ENCODE data around the gene C11orf71.

Gene C11orf71

DNA sequence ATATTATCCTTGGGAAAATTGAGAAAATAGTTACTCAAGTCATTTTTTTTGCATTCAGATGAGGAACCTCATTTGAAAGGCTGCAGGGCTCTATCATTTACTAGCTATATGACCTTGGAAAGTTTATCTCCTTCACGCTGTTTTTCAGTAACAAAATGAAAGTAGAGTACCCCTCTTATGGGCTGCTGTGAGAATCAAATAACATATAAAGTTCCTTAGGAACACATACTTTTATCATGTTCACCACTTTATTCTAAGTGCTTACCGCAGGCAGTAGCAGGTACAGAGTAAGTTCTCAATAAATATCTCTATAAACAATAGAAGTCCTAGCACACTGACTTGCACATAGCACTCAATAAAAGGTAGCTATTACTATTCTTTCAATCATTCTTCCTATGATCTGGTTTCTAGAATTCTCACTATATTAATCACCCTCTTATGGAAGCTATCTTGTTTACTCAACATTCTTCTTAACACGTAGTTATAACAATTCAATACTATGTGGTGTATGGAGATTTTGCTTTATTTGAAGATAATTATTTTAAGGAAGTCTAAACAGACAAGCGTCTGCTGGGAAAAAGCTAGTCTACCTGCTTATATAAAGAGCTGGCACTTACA lies 1.9 kb downstream of the C11orf71 start:
- no peak for DNase-seq

DNA sequence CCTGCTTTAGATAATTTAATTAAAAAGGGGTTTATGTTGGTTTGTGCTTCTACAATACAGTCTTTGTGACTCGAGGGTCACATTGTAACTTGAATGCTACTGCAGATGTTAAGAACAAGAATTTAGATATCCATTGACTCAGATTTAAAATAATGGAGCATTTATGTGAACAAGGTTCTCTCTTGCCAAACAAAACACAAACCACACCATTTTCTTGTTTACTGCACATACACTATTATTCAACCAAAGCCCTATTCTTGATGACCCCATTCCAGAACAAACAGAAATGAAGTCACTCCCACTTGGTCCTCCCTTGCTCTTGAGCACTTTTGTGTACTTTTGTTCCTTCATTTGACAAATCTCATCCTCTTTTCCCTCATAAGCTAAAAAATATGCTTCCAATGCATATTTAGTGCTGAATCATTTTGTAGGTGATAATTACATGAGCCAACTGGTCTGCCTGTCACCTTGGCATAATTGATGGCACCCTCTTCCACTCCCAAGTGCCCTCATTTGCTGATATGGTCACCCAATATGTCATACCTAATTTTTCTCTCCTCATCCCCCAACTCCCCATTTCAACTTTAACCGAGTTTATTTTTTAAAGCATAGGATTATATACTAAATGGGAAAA lies 2.8 kb downstream of the C11orf71 start:
- no peak for DNase-seq

DNA sequence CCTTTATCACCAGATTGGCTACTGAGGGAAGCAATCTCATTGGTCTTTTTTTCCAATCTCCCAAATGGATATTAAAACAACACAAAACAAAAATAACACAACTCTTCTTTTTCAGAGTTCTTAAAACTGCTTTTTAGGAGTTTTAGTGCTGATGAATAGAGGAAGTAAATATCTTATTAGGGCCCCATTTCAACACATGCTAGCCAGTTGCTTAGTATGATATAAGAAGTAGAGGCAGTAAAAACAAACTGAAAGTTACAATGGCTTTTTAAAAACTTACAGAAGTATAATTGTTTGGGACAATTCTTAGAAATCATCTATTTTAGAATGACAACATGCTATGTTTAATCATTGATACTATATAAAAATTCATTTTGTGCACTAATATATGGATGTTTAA lies 3.4 kb downstream of the C11orf71 start:
- no peak for DNase-seq

DNA sequence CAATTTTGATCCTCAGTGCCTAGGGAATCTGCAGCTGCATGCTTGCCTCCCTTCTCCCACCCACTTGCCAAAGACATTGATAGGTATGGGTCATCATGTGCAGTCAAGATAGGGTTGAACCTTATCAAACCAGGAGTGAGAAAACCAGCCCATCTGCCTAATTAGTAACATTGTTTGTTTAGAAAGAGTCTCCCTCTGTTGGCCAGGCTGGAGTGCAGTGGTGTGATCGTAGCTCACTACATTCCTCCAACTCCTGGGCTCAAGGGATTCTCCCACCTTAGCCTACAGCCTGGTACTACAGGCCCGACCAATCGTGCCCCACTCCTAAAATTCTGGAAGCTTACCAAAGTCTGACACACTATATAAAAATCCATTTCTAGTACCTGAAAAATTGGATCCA lies 4.6 kb downstream of the C11orf71 start:
- DNase-seq, result no peak

DNA sequence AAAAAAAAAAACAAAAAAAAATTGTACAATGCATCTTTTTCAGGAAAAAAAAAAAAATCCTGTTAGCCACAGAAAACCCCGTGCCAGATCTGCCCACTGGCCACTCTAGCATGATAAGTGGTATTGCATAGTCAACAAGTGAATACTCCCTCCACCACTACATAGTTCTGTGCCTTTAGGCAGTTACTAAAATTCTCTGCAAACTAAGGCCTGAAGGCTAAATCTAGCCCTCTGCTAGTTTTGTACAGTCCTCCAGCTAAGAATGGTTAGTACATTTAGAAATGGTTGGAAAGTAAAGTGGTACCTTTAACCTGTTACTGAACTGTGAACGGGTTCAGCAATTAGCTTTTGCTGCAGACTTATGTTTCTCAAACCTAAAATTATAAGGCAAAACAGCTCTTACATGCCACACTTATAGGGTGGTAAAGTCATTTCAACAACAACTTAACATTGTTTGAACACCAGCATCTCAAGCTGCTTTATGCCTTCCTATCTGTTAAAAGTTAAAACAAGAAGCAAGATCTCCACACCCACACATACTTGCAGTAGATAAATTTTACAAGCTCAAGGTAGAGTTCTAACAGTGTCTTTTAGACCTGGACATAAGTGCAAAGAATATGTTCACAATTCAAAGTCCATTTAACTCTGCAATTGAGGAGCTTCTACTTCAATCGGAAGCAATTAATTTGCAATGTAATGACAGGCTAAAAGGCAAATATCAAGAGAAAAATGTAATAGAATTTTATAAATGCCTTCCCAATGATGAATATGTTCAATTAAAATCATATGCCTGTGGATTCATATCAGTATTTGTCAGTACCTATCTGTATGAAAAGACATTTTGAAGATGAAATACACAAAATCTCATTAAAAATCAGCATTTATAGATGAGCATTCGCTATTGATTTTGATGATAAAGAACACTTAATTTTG lies 7.3 kb downstream of the C11orf71 start:
- no peak for DNase-seq

DNA sequence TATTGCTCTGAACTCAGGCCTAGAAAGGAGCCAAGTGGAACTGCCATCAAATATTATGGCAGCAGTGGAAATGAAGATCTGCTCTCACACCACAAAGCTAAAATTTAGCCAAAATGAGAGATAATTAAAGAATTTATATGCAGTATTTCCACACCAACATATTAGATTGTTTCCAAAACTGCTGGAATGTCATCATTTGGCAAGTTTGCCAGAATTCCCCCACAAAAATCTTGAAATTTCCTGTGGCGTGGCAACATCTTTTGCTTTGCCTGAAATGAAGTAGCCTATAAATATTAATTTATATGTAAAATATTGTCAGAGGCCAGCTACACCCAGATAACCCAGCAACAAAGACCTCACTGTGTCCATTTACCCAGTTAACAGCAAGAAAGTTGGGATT lies 13.8 kb downstream of the C11orf71 start:
- no peak for DNase-seq

DNA sequence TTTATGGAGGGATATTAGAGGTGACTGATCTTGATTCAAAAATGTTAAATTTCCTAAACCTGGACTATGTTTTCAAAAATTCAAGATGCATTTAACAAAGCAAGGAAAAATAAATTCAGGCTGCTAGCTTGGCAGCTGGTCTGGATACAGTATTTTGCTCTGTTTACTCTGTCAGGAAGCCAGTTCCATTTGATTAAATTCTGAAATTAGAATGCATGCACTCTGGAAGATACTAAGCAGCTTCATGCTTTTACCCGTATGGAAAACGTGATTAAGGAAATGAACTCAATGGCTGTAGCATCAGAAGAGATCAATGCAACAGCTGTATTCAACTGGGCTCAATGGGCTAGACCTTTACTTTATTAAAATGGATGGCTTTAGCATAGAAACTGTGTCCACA lies 14.2 kb downstream of the C11orf71 start:
- DNase-seq, result no peak

DNA sequence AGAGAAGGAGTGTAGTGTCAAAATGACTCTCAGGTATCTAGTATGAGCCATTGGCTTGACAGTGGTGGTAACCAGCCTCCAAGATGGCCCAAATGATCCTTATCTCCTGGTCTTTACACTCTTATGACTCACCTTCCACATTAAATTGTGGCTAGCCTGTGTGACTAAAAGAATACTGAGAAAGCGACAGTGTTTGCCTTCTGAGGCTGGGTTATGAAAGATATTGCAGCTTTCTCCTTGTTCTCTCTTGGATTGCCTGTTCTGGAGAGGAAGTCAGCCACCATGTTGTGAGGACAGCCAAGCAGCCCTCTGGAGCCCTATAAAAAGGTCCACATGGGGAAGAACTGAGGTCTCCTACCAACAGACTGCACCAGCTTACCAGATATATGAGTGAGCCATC lies 15.8 kb downstream of the C11orf71 start:
- no peak for DNase-seq

DNA sequence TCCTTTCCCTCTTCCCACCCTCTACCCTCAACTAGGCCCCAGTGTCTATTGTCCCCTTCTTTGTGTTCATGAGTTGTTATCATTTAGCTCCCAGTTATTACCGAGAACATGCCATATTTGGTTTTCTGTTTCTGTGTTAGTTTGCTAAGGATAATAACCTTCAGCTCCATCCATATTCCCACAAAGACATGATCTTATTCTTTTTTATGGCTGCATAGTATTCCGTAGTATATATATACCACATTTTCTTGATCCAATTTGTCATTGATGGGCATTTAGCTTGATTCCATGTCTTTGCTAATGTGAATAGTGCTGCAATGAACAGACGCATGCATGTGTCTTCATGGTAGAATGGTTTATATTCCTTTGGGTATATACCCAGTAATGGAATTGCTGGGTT lies 17.8 kb downstream of the C11orf71 start:
- no peak for DNase-seq

DNA sequence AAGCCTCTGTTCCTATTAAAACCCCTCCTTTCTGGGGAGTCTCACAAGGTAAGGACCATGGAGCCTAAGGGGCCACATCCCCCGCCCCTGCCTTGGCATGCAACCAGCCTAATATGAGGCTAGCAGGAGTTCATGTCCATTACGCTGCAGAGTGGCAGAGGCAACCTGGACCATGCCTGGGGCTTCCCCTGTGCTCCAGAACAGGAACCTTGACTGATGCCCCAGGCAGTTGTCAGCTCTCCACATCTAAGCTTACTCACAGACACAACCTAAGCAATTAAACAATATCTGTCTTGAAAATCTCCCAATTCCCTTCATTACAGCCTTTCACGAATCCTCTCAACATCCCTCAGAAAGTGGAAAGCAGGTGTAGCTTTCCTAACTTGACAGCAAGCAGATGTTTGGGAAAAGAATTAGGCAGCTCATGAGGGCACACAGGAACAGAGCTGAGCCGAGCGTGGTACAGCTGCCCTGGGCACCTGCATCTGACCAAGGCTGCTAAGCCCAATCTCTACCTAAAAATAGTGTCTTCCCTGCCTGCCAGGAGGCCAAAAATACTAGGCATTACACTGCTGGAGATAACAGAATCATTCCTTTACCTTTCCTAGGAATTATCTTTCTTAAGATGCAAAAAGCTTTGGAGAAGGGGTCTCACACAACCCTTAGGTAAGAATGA lies 20.8 kb downstream of the C11orf71 start:
- DNase-seq, result no peak

DNA sequence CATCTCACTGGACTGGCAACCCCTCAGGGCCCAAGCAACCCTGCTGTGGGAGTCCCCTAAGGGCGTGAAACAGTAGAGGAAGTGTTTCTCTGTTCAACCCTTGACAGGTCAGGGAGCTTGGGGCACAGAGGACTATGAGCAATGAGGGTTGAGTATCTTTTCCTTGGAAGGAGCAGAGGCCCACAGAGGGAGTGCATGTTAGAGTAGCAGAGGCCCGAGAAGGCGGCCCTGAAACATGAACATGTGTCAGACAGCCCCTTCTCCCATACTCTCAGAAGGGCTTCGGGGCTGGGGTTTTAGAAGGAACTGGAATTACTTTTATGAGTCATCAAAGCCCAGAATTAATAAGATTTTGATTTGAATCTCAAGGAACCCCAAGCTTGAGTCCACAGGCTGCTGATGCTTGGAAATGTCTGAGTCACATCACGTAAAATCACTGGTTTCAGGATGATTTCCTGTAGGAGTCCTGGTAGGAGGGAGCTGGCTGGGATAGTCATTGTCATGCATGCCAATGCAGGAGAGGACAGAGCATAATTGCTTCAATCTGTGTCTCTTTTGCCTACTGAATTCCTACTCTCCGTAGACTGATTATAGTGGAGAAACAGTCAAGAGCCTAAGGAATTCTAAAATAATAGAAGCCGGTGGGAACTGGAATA lies 22.6 kb downstream of the C11orf71 start:
- no peak for DNase-seq

DNA sequence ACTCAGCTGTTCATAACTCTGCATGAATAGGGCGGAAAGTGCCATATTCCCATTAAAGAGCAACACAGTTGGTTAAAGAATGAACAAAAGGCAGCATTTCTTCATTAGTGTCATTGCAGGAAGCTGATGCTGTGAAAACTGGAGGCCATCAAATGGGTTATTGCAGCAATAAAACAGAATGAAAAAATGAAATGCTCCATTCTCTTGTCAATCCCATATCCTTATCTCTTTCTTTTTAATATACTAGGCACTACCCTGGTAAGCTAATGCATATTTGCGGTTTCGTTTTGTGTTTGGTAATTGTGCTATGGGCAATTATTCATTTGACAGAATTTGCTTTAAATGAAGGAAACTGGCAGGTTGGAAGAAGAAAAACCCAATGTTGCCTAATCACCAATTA lies 25.3 kb downstream of the C11orf71 start:
- no peak for DNase-seq

DNA sequence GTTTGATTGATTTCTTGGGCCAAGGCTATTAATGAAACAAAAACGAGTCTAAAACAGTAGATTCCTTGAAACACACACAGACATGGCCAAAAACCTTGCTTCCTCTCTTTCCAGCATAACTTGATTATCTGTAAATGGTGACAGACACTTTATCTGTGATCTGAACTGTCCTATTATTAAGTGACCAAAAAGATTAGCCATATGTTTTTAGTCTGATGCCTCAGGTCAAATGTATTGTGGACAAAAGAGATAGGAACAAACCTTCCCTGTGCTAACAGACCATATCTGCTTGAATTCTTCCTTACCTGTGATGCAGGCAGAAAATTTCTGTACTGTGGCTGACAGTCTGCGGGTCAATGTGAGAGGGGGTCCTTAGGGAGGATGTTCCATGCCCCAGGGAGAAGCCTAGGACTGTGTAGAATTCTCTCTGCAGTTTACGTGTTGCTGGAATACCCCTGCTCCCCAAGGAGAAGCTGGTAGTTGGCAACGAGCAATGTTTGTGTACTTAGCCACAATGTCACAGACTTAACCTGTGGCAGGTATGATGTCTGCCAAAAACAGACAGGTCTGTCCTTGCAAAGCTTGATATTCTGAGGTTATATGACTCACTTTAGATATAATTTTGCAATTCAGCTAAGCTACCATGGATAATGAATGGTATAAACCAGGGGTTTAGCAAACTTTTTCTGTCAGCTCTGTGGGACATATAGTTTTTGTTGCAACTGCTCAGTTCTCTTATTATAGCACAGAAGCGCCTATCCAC lies 31.2 kb downstream of the C11orf71 start:
- no peak for DNase-seq

DNA sequence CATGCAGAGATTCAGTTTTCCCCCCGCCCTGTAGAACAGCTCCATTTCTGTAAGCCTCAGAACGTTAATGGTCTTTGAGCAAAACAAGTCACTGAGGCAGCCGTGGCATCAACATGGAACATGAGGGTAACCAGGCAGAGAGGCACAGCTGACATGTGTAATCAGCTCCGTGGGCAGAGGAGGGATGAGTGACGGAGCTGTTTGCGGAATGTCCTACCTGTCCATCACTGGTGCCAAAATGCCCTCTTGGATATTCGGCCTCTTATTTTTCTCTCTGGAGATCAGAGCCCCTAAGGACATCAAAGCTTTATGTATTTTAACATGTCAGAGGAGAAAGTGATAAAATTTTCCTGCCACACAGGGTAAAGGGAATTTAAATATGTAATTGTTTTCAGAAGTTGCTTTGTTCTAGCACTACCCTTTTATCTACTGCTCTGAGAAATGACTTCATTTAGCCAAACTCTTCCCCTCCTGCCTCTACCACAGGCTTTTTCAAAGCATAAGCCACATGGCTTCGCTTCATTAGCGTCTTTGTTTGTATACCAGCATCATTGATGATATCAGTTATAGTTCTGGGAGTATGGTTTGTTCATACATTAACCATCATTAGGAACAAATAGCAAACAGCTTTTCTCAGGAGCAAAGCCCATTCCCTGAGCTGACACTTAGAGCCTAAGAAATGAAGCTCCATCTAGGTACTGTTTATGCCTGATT lies 32.9 kb downstream of the C11orf71 start:
- DNase-seq, result no peak

DNA sequence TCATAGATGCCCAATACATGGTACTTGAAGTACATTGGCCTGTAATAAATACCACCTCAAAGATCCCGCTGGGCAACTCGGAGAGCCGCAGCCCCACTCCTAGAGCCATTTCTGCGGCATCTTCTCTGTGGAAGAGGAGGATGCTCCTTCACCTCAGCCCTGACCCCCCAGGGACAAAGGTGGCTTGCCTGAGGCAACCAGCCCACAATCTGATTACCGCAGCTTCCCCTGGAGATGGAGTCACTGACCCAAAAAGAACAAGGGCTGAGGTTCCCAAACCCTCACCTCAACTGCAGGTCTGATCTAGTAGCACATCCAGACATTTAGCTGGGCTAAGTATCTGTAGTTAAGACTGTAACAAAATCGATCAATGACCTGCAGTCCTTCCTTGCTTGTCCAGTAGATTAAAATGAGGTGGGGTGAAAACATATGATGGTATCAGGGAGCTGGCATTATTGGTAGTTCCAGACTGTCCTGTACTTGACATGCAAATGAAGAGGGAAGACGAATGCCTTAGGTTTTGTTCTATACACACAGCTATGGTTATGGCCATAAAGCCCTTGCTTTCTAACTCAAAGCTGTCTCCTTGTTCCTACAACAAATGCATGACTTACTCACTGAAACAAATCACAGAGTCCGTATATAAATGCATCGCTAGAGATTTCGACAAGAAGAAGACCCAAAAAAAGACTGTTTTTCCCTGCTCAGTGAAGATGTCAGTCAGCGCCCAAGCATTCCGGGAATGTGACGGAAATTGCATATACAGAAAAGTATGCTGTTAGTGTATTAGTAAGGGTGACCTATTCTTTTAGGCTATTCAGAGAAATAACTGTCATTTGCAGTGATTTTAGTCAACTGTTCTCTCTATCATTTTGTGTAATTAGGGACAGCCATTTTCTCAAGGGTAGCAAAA lies 33.7 kb downstream of the C11orf71 start:
- no peak for DNase-seq

DNA sequence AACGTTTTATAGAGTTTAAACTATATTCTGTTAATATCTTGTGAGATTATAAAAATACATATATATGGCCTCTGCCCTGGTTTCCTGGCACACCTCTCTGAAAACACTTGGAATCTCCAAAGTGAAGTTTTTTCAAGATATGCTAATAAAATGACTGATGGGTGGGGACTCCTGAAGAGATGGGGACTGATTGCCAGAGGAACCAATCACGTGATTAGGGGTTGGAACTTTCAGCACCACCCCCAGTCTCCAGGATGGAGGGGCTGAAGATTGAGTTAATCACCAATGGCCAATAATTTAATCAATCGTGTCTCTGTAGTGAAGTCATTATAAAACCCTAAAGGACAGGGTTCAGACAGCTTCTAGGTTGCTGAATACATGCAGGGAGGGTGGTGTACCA lies 37.4 kb downstream of the C11orf71 start:
- no peak for DNase-seq

DNA sequence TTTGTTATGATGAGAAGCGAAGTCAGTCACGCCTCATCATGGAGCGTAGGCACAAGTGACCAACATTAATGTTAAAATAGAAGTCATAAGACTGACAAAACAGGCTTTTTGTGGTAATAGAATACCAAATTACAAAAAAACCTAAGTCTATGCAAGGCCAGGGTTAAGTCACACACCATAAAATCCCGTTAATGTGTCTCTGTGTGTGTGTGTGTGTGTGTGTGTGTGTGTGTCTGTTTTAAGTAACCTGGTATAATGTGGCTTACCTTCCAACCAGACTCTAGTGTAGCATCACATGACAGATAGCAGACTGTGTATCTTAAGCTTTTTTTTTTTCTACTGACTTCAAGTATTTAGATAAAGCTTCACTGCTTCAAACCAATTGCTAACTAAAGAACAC lies 38.0 kb downstream of the C11orf71 start:
- no peak for DNase-seq

DNA sequence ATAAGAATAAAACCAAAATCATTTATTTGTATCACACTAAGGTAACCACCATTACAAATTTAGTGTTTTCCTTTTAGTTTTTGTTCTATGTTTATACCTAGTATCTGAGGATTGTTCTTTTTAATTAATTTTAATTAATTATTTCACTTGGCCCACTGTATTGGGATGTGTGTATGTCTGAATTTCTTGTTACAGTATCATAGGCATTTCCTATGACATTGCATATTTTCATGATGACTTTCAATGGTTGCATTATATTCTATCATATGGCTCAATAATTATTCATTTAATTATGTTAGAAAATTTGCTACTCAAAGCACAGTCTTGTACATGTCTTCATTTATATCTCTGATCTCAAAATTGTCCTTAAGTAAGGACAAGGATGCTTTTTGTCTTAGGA lies 41.0 kb downstream of the C11orf71 start:
- DNase-seq, result no peak

DNA sequence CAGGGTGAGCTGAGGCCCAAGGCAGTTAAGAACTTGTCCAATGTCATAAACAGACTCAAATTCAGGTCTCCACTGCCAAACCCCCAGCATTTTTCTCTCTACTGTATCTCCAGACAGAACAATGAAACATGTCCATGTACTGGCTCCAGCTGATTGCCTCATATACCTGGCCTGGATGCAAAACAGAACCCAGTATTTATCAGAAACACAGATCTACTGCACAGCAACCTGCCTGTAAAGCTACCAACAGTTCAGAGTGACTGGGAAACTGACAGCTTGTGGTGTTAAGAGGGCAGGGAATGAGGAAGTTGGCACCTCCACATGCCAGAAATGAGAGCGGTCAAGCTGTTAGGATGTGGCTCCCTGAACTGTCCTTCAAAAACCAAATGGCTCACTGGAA lies 41.6 kb downstream of the C11orf71 start:
- no peak for DNase-seq

DNA sequence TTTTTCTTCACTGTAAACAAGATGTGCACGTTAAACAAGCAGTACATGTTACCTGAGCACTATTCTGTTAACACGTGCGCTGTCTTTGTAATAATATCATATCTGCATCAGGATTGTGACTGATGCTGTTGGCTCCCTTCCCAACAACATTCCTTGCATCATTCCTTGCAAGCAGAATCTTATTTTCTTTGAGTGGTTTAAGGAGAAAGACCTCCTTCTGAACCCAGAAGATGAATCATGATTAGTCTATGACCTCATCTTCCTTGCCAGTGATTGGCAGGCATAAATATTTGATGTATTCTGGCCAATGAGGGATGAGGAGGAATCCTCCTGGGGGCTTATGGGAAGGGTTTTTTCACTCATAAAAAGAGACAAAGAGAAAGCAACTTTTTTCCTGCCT lies 46.2 kb downstream of the C11orf71 start:
- DNase-seq, result no peak
